Ishikawa (cell line): ENCODE results near the gene INKA1.

Source experiments
- CEBPB ChIP-seq: IDR thresholded peaks from 2 replicates; pipeline ENCODE4 v1.6.1; 2012
- CREB1 ChIP-seq: IDR thresholded peaks from 2 replicates; pipeline ENCODE4 v1.6.1; 2012; ENCODE audit warnings: low read depth
- EGR1 ChIP-seq: IDR thresholded peaks from 2 replicates; pipeline ENCODE4 v1.6.1; 2012
- EP300 ChIP-seq: IDR thresholded peaks from 2 replicates; pipeline ENCODE4 v1.6.1; 2012; ENCODE audit warnings: borderline replicate concordance
- FOXM1 ChIP-seq: IDR thresholded peaks from 2 replicates; pipeline ENCODE4 v1.6.1; 2012; ENCODE audit warnings: low read depth, borderline replicate concordance
- MAX ChIP-seq: IDR thresholded peaks from 2 replicates; pipeline ENCODE4 v1.6.1; 2012
- NFIC ChIP-seq: IDR thresholded peaks from 2 replicates; pipeline ENCODE4 v1.6.1; 2012
- RAD21 ChIP-seq: IDR thresholded peaks from 2 replicates; pipeline ENCODE4 v1.6.1; 2012; ENCODE audit warnings: low read depth
- REST ChIP-seq: IDR thresholded peaks from 2 replicates; pipeline ENCODE4 v1.6.1; 2012; ENCODE audit warnings: low read depth, mild to moderate bottlenecking
- TAF1 ChIP-seq: IDR thresholded peaks from 2 replicates; pipeline ENCODE4 v1.6.1; 2012; ENCODE audit warnings: low read depth, mild to moderate bottlenecking
- TCF12 ChIP-seq: IDR thresholded peaks from 2 replicates; pipeline ENCODE4 v1.6.1; 2012; ENCODE audit warnings: low read depth
- TEAD4 ChIP-seq: IDR thresholded peaks from 2 replicates; pipeline ENCODE4 v1.6.1; 2012
- USF1 ChIP-seq: IDR thresholded peaks from 2 replicates; pipeline ENCODE4 v1.6.1; 2012
- YY1 ChIP-seq: IDR thresholded peaks from 2 replicates; pipeline ENCODE4 v1.6.1; 2012; ENCODE audit warnings: low read depth
- ZBTB7A ChIP-seq: IDR thresholded peaks from 2 replicates; pipeline ENCODE4 v1.6.1; 2012; ENCODE audit warnings: low read depth

The INKA1 gene

GRCh38 chr3:49803465-49804140 lies 542 bp downstream of the INKA1 start:
- 0 out of 2 replicates have a peak, but pooled peaks have one; percentile 34 for TF ChIP-seq TEAD4
- TF ChIP-seq NFIC: no peak
- TF ChIP-seq MAX: 0 out of 2 replicates have a peak, but pooled peaks have one; percentile 12

- TF ChIP-seq ZBTB7A (no peak), FOXM1 (no peak)
Measured at GRCh38 chr3:49804141-49805041, 1.3 kb downstream of the INKA1 start.

GRCh38 chr3:49805367-49805782 lies 2.3 kb downstream of the INKA1 start:
- TF ChIP-seq EGR1: no peak
- no peak for TF ChIP-seq RAD21
- TF ChIP-seq ZBTB7A: no peak
- no peak for TF ChIP-seq EP300
- TF ChIP-seq NFIC: no peak
- no peak for TF ChIP-seq CEBPB
- no peak for TF ChIP-seq TEAD4
- TF ChIP-seq REST: no peak
- no peak for TF ChIP-seq YY1
- TF ChIP-seq MAX: no peak
- TF ChIP-seq USF1: no peak
- no peak for TF ChIP-seq CREB1
- no peak for TF ChIP-seq FOXM1
- TF ChIP-seq TCF12: no peak
- no peak for TF ChIP-seq TAF1

- no peak for TF ChIP-seq USF1
- TF ChIP-seq EGR1: no peak
- no peak for TF ChIP-seq TEAD4
- no peak for TF ChIP-seq RAD21
- TF ChIP-seq MAX: no peak
- TF ChIP-seq EP300: no peak
- TF ChIP-seq REST: no peak
- TF ChIP-seq FOXM1: no peak
- no peak for TF ChIP-seq CEBPB
- no peak for TF ChIP-seq YY1
- TF ChIP-seq CREB1: no peak
- TF ChIP-seq ZBTB7A: no peak
- TF ChIP-seq TCF12: no peak
- TF ChIP-seq NFIC: no peak
- no peak for TF ChIP-seq TAF1
Measured at GRCh38 chr3:49805897-49806701, 3.0 kb downstream of the INKA1 start.

- TF ChIP-seq RAD21: no peak
- no peak for TF ChIP-seq MAX
- no peak for TF ChIP-seq EGR1
- TF ChIP-seq CEBPB: no peak
- no peak for TF ChIP-seq ZBTB7A
- TF ChIP-seq TCF12: no peak
- no peak for TF ChIP-seq YY1
- TF ChIP-seq TAF1: no peak
- TF ChIP-seq REST: no peak
- TF ChIP-seq NFIC: no peak
- no peak for TF ChIP-seq FOXM1
- TF ChIP-seq TEAD4: no peak
- no peak for TF ChIP-seq CREB1
- no peak for TF ChIP-seq USF1
- TF ChIP-seq EP300: no peak
Measured at GRCh38 chr3:49806850-49807249, 3.8 kb downstream of the INKA1 start.
